Astrocyte (in vitro differentiated cells and primary cell): ENCODE data around the gene MTRF1L. TPM values are rescaled to one million over a fixed set of nuclear protein-coding genes. Genes with fewer than 3 reads are reported as not detected.

Experiments
- DNase-seq: peaks from one replicate; pipeline ENCODE4 v3.0.0-alpha.2; 2010; ENCODE audit warnings: low read depth
- FAIRE-seq: peaks from 2 replicates; lab custom pipeline; 2011; peaks lifted over from hg19 to GRCh38; lab: Jason Lieb, UNC
- H2AFZ ChIP-seq: 2 replicates; pipeline ENCODE4 v1.6.0; 2012; ENCODE audit warnings: low read depth, low read length, inconsistent platforms
- H3K27ac ChIP-seq: 2 replicates; pipeline ENCODE4 v1.5.1; 2011; ENCODE audit warnings: low read depth, low read length, inconsistent platforms
- H3K27me3 ChIP-seq: 2 replicates; pipeline ENCODE4 v1.6.0; 2011; ENCODE audit warnings: low read length, inconsistent platforms; ENCODE audit not compliant: insufficient read depth
- H3K36me3 ChIP-seq: 2 replicates; pipeline ENCODE4 v1.5.1; 2011; ENCODE audit warnings: low read length, inconsistent platforms; ENCODE audit not compliant: insufficient read depth
- H3K4me1 ChIP-seq: 2 replicates; pipeline ENCODE4 v1.5.1; 2011; ENCODE audit warnings: low read length, inconsistent platforms; ENCODE audit not compliant: insufficient read depth
- H3K4me2 ChIP-seq: 2 replicates; pipeline ENCODE4 v1.6.0; 2012; ENCODE audit warnings: low read length, inconsistent platforms
- H3K4me3 ChIP-seq: 2 replicates; pipeline ENCODE4 v1.5.1; 2011; ENCODE audit warnings: low read depth, mild to moderate bottlenecking, low read length, inconsistent platforms; ENCODE audit not compliant: insufficient read depth
- H3K79me2 ChIP-seq: 2 replicates; pipeline ENCODE4 v1.6.0; 2012; ENCODE audit warnings: mild to moderate bottlenecking, low read length, inconsistent platforms; ENCODE audit not compliant: insufficient read depth
- H3K9ac ChIP-seq: 2 replicates; pipeline ENCODE4 v1.6.0; 2012; ENCODE audit warnings: mild to moderate bottlenecking, low read length, inconsistent platforms
- H3K9me3 ChIP-seq: 2 replicates; pipeline ENCODE4 v1.5.1; 2012; ENCODE audit warnings: low read depth, mild to moderate bottlenecking, low read length, inconsistent platforms; ENCODE audit not compliant: insufficient read depth
- H4K20me1 ChIP-seq: 2 replicates; pipeline ENCODE4 v1.6.0; 2012; ENCODE audit warnings: low read length, inconsistent platforms; ENCODE audit not compliant: insufficient read depth
- H3K27ac Mint-ChIP-seq: one replicate; pipeline ENCODE4 v1.8.0; 2021; ENCODE audit warnings: mild to moderate bottlenecking, mixed read lengths; ENCODE audit not compliant: unreplicated experiment
- H3K27me3 Mint-ChIP-seq: one replicate; pipeline ENCODE4 v1.8.0; 2021; ENCODE audit warnings: low read depth, mixed read lengths; ENCODE audit not compliant: unreplicated experiment
- H3K36me3 Mint-ChIP-seq: one replicate; pipeline ENCODE4 v1.8.0; 2021; ENCODE audit warnings: low read depth, mixed read lengths; ENCODE audit not compliant: unreplicated experiment
- H3K4me1 Mint-ChIP-seq: one replicate; pipeline ENCODE4 v1.8.0; 2021; ENCODE audit warnings: low read depth, mixed read lengths; ENCODE audit not compliant: unreplicated experiment
- H3K4me3 Mint-ChIP-seq: one replicate; pipeline ENCODE4 v1.8.0; 2021; ENCODE audit warnings: mild to moderate bottlenecking, moderate library complexity, mixed read lengths; ENCODE audit not compliant: unreplicated experiment
- H3K9me3 Mint-ChIP-seq: one replicate; pipeline ENCODE4 v1.8.0; 2021; ENCODE audit warnings: mild to moderate bottlenecking, mixed read lengths; ENCODE audit not compliant: unreplicated experiment
- EZH2 ChIP-seq: IDR thresholded peaks from 2 replicates; pipeline ENCODE4 v1.6.1; 2012; ENCODE audit warnings: mild to moderate bottlenecking, low read length, inconsistent platforms; ENCODE audit not compliant: insufficient read depth
- total RNA-seq: library from RNA; stranded (reverse); gene quantifications from 2 replicates; pipeline ENCODE4 v1.2.1, GENCODE V29; 2021
- TF ChIP-seq, protein P1 (sequence below): IDR thresholded peaks from 2 replicates; pipeline ENCODE4 v1.5.1; 2011; ENCODE audit warnings: low read depth, mild to moderate bottlenecking, inconsistent platforms, low read length, moderate library complexity; ENCODE audit not compliant: insufficient read depth

MTRF1L gene
- total RNA-seq, 1 donor from 2014 or later = 33.2 TPM

DNA sequence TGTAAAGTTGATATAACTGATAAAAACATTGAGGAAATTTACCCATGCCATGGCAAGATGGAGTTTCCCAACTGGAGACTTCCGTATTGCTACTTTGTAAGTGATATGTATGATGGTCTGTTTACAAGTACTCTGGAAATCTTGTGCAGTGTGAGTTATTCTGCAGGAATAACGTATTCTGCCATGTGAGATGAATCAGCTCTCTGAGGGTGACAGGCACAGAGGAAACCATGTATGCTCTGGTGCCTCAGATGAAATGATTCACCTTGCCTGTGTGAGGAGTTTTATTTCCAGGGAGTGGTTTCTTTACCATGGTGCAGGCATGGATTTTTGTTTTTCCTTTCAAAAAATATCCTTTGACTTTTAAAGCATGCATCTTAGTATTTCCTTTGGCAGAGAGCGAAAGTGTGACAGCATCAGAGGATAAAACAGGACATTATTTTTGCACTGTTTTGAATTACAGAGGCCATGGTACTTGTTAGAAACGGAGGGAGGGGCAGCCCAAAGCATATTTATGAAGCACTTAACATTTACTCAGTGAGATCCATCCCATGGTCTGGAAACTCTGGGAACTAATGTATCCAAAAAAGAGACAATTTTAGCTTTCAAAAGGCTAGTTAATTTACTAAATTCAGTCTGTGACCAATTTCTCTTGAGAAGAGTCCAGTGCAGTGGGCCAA is 36.0 kb upstream of the MTRF1L start:
- no peak overlapping the region for H3K27ac Mint-ChIP-seq
- Histone ChIP-seq H2AFZ (no peak overlapping the region), H4K20me1 (no peaks in the 10 kb centered on the region), H3K27me3 (no peaks in the 10 kb centered on the region), H3K27ac (no peak overlapping the region), H3K36me3 (no peaks in the 10 kb centered on the region), H3K79me2 (no peaks in the 10 kb centered on the region), H3K4me3 (no peak overlapping the region), H3K9ac (no peak overlapping the region), H3K9me3 (no peaks in the 10 kb centered on the region), H3K4me1 (no peaks in the 10 kb centered on the region), H3K4me2 (no peak overlapping the region)
- no peaks in the 10 kb centered on the region for H3K4me1 Mint-ChIP-seq
- peaks cover 5% of the 10 kb centered on the region for H3K36me3 Mint-ChIP-seq
- FAIRE-seq (no peak), DNase-seq (peak; percentile 40)
- H3K9me3 Mint-ChIP-seq = no peaks in the 10 kb centered on the region
- no peak overlapping the region for H3K4me3 Mint-ChIP-seq
- no peaks in the 10 kb centered on the region for H3K27me3 Mint-ChIP-seq
- TF ChIP-seq, protein P1, sequence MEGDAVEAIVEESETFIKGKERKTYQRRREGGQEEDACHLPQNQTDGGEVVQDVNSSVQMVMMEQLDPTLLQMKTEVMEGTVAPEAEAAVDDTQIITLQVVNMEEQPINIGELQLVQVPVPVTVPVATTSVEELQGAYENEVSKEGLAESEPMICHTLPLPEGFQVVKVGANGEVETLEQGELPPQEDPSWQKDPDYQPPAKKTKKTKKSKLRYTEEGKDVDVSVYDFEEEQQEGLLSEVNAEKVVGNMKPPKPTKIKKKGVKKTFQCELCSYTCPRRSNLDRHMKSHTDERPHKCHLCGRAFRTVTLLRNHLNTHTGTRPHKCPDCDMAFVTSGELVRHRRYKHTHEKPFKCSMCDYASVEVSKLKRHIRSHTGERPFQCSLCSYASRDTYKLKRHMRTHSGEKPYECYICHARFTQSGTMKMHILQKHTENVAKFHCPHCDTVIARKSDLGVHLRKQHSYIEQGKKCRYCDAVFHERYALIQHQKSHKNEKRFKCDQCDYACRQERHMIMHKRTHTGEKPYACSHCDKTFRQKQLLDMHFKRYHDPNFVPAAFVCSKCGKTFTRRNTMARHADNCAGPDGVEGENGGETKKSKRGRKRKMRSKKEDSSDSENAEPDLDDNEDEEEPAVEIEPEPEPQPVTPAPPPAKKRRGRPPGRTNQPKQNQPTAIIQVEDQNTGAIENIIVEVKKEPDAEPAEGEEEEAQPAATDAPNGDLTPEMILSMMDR = no peak
- no peak for TF ChIP-seq EZH2

GRCh38 chr6:153034139-153034538 is 31.6 kb upstream of the MTRF1L start:
- H3K27me3 Mint-ChIP-seq = no peaks in the 10 kb centered on the region
- no peak overlapping the region for H2AFZ ChIP-seq
- DNase-seq = no peak
- no peaks in the 10 kb centered on the region for H3K9me3 ChIP-seq
- no peak for FAIRE-seq
- no peak overlapping the region for H3K27ac Mint-ChIP-seq
- no peaks in the 10 kb centered on the region for H3K4me1 Mint-ChIP-seq
- no peak overlapping the region for H3K27ac ChIP-seq
- H3K4me3 ChIP-seq = no peak overlapping the region
- no peak overlapping the region for H3K4me3 Mint-ChIP-seq
- H3K9ac ChIP-seq = no peak overlapping the region
- no peaks in the 10 kb centered on the region for H3K36me3 Mint-ChIP-seq
- no peak overlapping the region for H3K4me2 ChIP-seq
- no peaks in the 10 kb centered on the region for H3K27me3 ChIP-seq
- no peaks in the 10 kb centered on the region for H3K36me3 ChIP-seq
- TF ChIP-seq, protein P1 = no peak
- no peak for TF ChIP-seq EZH2
- no peaks in the 10 kb centered on the region for H3K79me2 ChIP-seq
- H4K20me1 ChIP-seq = no peaks in the 10 kb centered on the region
- no peaks in the 10 kb centered on the region for H3K9me3 Mint-ChIP-seq
- H3K4me1 ChIP-seq = peaks cover 7% of the 10 kb centered on the region

DNA sequence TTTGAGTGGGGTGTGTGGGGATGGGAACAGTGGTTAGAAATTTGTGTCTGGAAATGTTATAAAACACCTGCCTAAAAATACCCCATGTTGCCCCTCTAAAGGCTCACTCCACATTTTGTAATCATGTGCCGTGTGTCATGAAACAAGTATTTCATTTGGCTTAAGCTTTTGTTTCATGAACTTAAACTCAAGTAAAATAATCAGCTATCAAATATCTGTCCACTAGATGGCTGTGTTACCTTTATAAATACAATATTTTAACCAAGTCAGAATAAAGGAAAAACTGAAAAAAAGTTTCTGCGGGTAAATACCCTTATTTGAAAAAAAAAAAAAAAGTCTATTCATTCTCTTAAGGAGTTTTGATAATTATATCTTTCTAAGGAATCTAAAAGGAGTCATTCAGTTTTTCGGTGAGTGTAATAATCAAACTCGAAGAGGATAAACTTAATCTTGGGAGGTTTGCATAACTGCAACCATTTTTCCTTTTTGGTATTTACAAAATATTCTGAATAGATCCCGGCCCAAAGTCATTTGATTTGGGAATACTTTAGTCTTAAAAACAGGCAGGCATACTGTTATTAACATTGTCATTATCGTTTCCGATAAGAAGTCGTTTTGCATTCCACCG is 29.9 kb upstream of the MTRF1L start:
- Mint-ChIP-seq H3K36me3 (no peaks in the 10 kb centered on the region), H3K4me3 (no peak overlapping the region), H3K4me1 (peaks cover 9% of the 10 kb centered on the region), H3K9me3 (no peaks in the 10 kb centered on the region), H3K27ac (no peak overlapping the region), H3K27me3 (no peaks in the 10 kb centered on the region)
- Histone ChIP-seq H3K4me2 (no peak overlapping the region), H3K4me3 (no peak overlapping the region), H3K27ac (no peak overlapping the region), H3K79me2 (no peaks in the 10 kb centered on the region), H4K20me1 (no peaks in the 10 kb centered on the region), H2AFZ (no peak overlapping the region), H3K27me3 (no peaks in the 10 kb centered on the region), H3K36me3 (no peaks in the 10 kb centered on the region), H3K9me3 (no peaks in the 10 kb centered on the region), H3K4me1 (peaks cover 7% of the 10 kb centered on the region), H3K9ac (no peak overlapping the region)
- DNase-seq (peak; percentile 51), FAIRE-seq (no peak)
- no peak for TF ChIP-seq EZH2
- TF ChIP-seq, protein P1 = peak; percentile 52
